AG04450 (cell line): ENCODE results near the gene ARL15. TPM values are rescaled to one million over a fixed set of nuclear protein-coding genes. Genes with fewer than 3 reads are reported as not detected.

Experiments used
- CTCF ChIA-PET: fragments of 300-600, 350-600 bp; formaldehyde crosslinking; extraction: SDS; loops from one replicate; lab custom pipeline; 2022; ENCODE audit warnings: antibody characterized with exemption, inconsistent platforms; lab: Charles Lee
- POLR2A ChIA-PET: fragments of 350-600 bp; formaldehyde crosslinking; extraction: SDS; loops from one replicate; lab custom pipeline; 2021; ENCODE audit warnings: antibody characterized with exemption, inconsistent platforms; lab: Yijun Ruan, JAX
- DNase-seq: peaks from one replicate; pipeline ENCODE4 v3.0.0-alpha.2; 2011; ENCODE audit warnings: low read depth, low spot score
- H3K27ac ChIP-seq: one replicate; pipeline ENCODE4 v1.5.1; 2012; ENCODE audit warnings: low read depth, low read length, control low read depth
- H3K27me3 ChIP-seq: one replicate; pipeline ENCODE4 v1.6.0; 2012; ENCODE audit warnings: low read length; ENCODE audit not compliant: control insufficient read depth, insufficient read depth
- H3K4me3 ChIP-seq: 2 replicates; pipeline ENCODE4 v1.5.1; 2011; ENCODE audit warnings: mild to moderate bottlenecking, low read depth, low read length, control low read depth
- H3K9me3 ChIP-seq: 2 replicates; pipeline ENCODE4 v1.5.1; 2012; ENCODE audit warnings: low read length; ENCODE audit not compliant: control insufficient read depth, insufficient read depth
- CTCF ChIP-seq: IDR thresholded peaks from 2 replicates; pipeline ENCODE4 v1.5.1; 2011; ENCODE audit warnings: low read depth, low read length, control low read depth, inconsistent platforms
- polyA plus RNA-seq: library from polyadenylated mRNA; depleted of rRNA; stranded (reverse); fragments of >200 nt; gene quantifications from 2 replicates; pipeline ENCODE4 v1.2.3, GENCODE V29; 2011

The ARL15 gene
- polyA plus RNA-seq, 1 experiment = 16.0 TPM

GRCh38 chr5:54186912-54187445 lies 123.4 kb downstream of the ARL15 start:
- Histone ChIP-seq H3K27ac (no peak overlapping the region), H3K27me3 (no peaks in the 10 kb centered on the region), H3K4me3 (no peak overlapping the region), H3K9me3 (no peaks in the 10 kb centered on the region)
- TF ChIP-seq CTCF = no peak
- ChIA-PET POLR2A (no interaction called here), CTCF (interaction anchor here (0.6 kb wide), 1 partner anchor 479 kb away, joined by 3 read pairs; no protein-coding TSS in a partner anchor)
- no peak for DNase-seq

- no peak for TF ChIP-seq CTCF
- Histone ChIP-seq H3K27ac (no peak overlapping the region), H3K9me3 (no peaks in the 10 kb centered on the region), H3K27me3 (no peaks in the 10 kb centered on the region), H3K4me3 (no peak overlapping the region)
- POLR2A ChIA-PET = no interaction called here
- CTCF ChIA-PET = interaction anchor here (0.6 kb wide), 1 partner anchor 478 kb away, joined by 3 read pairs; no protein-coding TSS in a partner anchor
- DNase-seq = no peak
Measured at GRCh38 chr5:54186108-54186507, 124.3 kb downstream of the ARL15 start.

- ChIA-PET CTCF (interaction anchor here (0.7 kb wide), 2 partner anchors 14 to 227 kb away, joined by 4 to 5 read pairs; no protein-coding TSS in a partner anchor), POLR2A (no interaction called here)
- no peak for TF ChIP-seq CTCF
- Histone ChIP-seq H3K27me3 (no peaks in the 10 kb centered on the region), H3K4me3 (no peak overlapping the region), H3K9me3 (no peaks in the 10 kb centered on the region), H3K27ac (no peak overlapping the region)
- no peak for DNase-seq
Measured at GRCh38 chr5:54184806-54185205, 125.6 kb downstream of the ARL15 start.

GRCh38 chr5:54180630-54181031 lies 129.7 kb downstream of the ARL15 start:
- CTCF ChIA-PET = no interaction called here

GRCh38 chr5:54178991-54179390 lies 131.4 kb downstream of the ARL15 start:
- DNase-seq = no peak
- TF ChIP-seq CTCF = no peak
- CTCF ChIA-PET = no interaction called here
- no peak overlapping the region for H3K4me3 ChIP-seq
- H3K9me3 ChIP-seq = no peaks in the 10 kb centered on the region
- H3K27ac ChIP-seq = no peak overlapping the region
- no peaks in the 10 kb centered on the region for H3K27me3 ChIP-seq
- POLR2A ChIA-PET = no interaction called here

More at GRCh38 chr5:54180630-54181031, 129.7 kb downstream of the ARL15 start:
- POLR2A ChIA-PET = no interaction called here
- Histone ChIP-seq H3K27ac (no peak overlapping the region), H3K27me3 (no peaks in the 10 kb centered on the region), H3K4me3 (no peak overlapping the region), H3K9me3 (no peaks in the 10 kb centered on the region)
- no peak for TF ChIP-seq CTCF
- no peak for DNase-seq
